ENCODE results near the gene PRSS50.

PRSS50 gene

GRCh38 chr3:46663591-46664135 is 54.0 kb downstream of the PRSS50 start:
- Histone ChIP-seq H3K27me3 (ENCODE audit: insufficient read depth, low read length, poor library complexity) (no peaks in the 10 kb centered on the region), H3K9ac (ENCODE audit: low read depth, low read length) (no peak overlapping the region), H3K36me3 (ENCODE audit: insufficient read depth, low read length) (no peaks in the 10 kb centered on the region), H3K4me1 (ENCODE audit: insufficient read depth, low read length) (no peaks in the 10 kb centered on the region), H3K79me2 (ENCODE audit: insufficient read depth, low read length) (no peaks in the 10 kb centered on the region), H3K4me3 (ENCODE audit: low read depth in 1 of 2, low read length in 2 of 2) (no peak overlapping the region), H4K20me1 (ENCODE audit: insufficient read depth, low read length) (no peaks in the 10 kb centered on the region), H3K4me2 (ENCODE audit: insufficient read depth, low read length) (no peak overlapping the region), H3K9me3 (ENCODE audit: insufficient read depth, low read length, severe bottlenecking) (no peaks in the 10 kb centered on the region), H2AFZ (ENCODE audit: low read depth, low read length) (no peak overlapping the region), H3K27ac (ENCODE audit: low read length) (no peak overlapping the region)
- peak; percentile 49 for TF ChIP-seq CTCF (IDR thresholded peaks at IDR 0.05; ENCODE audit: borderline replicate concordance, extremely low read depth, low read length, poor library complexity, severe bottlenecking)
- no peak for TF ChIP-seq EZH2 (IDR thresholded peaks at IDR 0.05; ENCODE audit: borderline replicate concordance, low read depth, low read length, severe bottlenecking)
- peak; percentile 3 for DNase-seq
- ATAC-seq (ENCODE audit: insufficient read depth, low read depth), result peak; percentile 56

DNA sequence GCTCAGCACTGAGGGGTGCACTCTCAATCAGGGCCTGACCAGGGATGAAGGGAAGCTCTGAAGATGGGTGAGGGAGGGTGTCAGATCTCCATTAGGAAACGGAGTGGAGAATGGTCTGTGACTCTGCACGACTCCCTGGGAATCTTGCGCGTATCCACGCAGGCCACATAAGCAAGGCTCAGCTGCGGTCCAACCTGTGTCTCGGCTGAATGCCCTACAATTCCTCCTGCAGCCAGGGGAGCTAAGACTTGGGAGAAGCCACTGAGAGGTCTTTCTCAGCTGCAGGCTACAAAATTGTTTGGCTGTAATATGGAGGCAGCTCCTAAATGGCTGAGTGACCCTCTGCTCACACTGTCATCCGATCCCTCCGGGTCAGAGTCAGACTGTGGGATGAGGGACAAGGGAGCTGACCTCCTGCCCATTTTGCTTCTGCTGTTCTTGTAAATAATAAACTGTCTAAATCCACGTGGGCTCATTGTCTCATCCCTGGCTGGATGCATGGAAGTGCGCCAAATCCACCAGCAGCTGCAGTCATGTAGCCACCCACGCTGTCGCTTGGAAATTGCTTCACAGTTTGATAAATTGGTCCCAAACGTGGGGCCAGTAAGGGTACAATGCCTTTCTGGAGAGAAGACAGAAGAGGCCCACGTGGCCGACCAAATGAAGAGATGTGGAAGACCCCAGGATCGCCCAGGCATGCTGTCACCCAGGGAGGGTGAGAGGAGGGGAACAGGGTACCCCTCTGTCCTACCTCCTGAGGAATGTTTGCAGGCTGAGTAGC is 54.7 kb downstream of the PRSS50 start:
- no peak overlapping the region for H3K4me3 ChIP-seq (ENCODE audit: low read depth in 1 of 2, low read length in 2 of 2)
- H3K36me3 ChIP-seq (ENCODE audit: insufficient read depth, low read length), result no peaks in the 10 kb centered on the region
- TF ChIP-seq CTCF (IDR thresholded peaks at IDR 0.05; ENCODE audit: borderline replicate concordance, extremely low read depth, low read length, poor library complexity, severe bottlenecking) (no peak), EZH2 (IDR thresholded peaks at IDR 0.05; ENCODE audit: borderline replicate concordance, low read depth, low read length, severe bottlenecking) (no peak)
- DNase-seq, result peak; percentile 2
- no peaks in the 10 kb centered on the region for H3K9me3 ChIP-seq (ENCODE audit: insufficient read depth, low read length, severe bottlenecking)
- no peak overlapping the region for H3K9ac ChIP-seq (ENCODE audit: low read depth, low read length)
- H3K27ac ChIP-seq (ENCODE audit: low read length), result no peak overlapping the region
- no peaks in the 10 kb centered on the region for H3K79me2 ChIP-seq (ENCODE audit: insufficient read depth, low read length)
- H3K4me1 ChIP-seq (ENCODE audit: insufficient read depth, low read length), result no peaks in the 10 kb centered on the region
- H2AFZ ChIP-seq (ENCODE audit: low read depth, low read length), result no peak overlapping the region
- no peaks in the 10 kb centered on the region for H3K27me3 ChIP-seq (ENCODE audit: insufficient read depth, low read length, poor library complexity)
- no peaks in the 10 kb centered on the region for H4K20me1 ChIP-seq (ENCODE audit: insufficient read depth, low read length)
- no peak for ATAC-seq (ENCODE audit: insufficient read depth, low read depth)
- H3K4me2 ChIP-seq (ENCODE audit: insufficient read depth, low read length), result no peak overlapping the region
